NCI-H2081 treated with DMSO at 0.1 percent for 48 hours (cell line): ENCODE measurements around the gene TRMT2B.
"Not testable (repeated sequence)": the region's sequence is repeated elsewhere in the genome, so short reads cannot be mapped to it uniquely, and the experiment has no call there.

Experiments used
- DNase-seq: peaks from one replicate; lab custom pipeline; 2025; lab: John Stamatoyannopoulos, UW

Gene TRMT2B

DNA sequence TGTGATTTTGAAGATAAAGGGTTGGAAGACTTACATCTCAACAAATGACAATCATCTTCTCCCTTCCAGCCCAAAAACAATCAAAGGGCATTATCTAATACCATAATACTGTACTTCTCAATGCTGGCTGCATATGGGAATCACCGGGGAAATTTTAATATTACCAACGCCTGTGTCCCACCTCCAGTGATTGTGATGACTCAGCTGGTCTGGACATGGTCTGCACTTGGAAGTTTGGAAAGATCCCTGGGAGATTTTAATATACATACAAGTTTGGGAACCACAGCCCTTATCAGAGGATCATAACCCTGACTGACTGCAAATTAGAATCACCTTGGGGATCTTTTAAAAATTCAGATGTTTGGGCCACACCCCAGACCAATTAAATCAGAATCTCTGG is 52.5 kb downstream of the TRMT2B start:
- no peak for DNase-seq

DNA sequence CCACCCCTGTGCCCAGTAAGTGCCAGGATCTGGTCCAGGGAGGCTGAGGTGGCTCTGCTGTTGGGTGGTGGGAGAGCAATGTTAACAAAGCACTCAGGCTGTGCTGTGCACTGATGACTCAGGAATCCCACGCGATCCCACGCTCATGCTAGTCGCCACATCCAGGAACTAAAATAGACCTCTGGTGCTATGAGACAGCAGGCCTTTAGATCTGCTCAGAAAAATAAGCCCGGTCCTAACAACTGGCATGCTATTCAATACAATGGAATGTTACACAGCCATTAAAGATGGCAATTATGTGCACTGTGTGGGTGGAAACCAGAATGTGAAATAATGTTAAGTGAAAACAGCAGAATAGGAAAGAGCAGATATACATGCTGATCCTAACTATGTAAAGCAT is 56.4 kb downstream of the TRMT2B start:
- DNase-seq: no peak

DNA sequence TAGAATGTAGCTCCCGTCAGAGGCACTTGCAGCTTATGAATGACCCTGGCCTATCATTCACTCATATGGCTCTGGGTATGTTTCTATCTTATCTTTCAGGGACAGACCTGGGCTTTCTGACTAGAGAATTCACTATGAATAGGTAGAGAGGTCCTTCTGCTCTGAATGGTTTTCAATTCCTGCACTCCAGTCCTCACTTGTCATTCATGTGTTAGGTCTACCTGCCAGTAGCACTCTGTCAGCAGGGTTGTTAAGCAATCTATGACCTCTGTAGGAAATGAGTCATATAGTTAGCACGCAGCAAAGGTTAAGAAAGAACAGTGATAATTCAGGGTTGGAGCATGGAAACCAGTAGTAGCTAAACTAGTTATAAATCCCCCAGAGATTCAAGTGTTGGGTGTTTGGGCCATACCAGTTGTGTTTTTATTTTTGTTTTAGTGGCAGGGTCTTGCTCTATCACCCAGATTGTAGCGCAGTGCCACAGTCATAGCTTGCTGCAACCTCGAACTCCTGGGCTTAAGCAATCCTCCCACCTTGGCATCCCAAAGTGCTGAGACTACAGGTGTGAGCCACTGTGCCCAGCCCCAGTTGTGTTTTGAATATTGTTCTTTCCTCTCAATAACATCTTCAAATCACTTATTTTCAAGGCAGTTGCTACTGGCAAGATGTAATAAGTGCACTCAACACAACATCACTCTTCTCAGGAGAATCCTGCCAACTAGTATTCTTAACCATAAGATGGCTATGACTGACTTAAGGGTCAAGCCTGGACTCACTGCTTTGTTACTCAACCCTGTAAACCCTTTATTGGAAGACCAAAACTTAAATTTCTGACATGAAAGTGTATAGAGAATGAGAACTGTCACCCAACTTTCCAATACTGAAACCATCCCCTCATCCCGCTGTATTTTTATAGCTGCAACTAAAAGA is 57.3 kb downstream of the TRMT2B start:
- DNase-seq: no peak

DNA sequence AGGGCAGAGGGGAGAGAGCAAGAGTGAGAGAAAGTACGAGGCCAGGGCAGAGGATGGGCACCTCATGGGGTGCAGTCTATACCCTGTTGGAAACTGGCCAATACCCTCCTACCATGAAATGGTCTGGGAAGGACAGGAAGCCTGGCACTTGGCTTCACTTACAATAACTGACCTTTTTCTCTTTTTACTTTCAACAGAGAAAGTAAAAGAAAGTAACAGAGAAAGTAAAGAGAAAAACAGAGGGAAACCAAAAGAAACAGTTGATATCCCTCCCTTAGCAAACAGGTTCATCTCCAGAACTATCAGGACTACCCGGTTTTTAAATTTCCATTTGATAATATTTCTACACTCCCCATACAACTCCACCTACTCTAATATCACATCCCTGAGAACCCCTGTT is 61.8 kb downstream of the TRMT2B start:
- no peak for DNase-seq

DNA sequence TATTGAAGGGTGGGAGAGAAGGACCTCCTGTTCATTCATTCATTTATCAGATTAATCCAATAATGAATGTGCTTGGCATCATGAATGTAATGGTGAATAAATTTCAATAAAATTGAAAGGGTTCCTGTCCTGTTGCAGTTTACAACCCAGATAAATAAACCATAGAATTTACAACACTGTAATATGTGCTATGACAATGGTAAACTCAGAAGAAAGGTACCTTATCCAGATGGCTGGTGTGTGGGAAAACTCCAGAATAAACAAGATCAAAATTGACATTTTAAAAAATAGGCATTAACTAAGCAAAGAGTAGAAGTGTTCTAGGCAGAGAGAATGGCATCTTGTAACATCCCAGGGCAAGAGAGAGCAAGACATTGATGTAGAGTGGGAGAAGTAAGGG is 67.1 kb downstream of the TRMT2B start:
- no peak for DNase-seq

DNA sequence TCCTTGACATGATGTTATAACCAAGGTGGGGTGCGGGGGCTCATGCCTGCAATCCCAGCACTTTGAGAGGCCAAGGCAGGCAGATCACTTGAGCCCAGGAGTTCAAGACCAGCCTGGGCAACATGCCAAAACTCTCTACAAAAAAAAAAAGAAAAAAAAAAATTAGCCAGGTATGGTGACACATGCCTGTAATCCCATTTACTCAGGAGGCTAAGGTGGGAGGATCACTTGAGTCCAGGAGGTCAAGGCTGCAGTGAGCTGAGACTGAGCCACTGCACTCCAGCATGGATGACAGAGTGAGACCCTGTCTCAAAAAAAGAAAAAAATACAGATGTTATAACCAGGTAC is 70.4 kb downstream of the TRMT2B start:
- not testable (repeated sequence) for DNase-seq

DNA sequence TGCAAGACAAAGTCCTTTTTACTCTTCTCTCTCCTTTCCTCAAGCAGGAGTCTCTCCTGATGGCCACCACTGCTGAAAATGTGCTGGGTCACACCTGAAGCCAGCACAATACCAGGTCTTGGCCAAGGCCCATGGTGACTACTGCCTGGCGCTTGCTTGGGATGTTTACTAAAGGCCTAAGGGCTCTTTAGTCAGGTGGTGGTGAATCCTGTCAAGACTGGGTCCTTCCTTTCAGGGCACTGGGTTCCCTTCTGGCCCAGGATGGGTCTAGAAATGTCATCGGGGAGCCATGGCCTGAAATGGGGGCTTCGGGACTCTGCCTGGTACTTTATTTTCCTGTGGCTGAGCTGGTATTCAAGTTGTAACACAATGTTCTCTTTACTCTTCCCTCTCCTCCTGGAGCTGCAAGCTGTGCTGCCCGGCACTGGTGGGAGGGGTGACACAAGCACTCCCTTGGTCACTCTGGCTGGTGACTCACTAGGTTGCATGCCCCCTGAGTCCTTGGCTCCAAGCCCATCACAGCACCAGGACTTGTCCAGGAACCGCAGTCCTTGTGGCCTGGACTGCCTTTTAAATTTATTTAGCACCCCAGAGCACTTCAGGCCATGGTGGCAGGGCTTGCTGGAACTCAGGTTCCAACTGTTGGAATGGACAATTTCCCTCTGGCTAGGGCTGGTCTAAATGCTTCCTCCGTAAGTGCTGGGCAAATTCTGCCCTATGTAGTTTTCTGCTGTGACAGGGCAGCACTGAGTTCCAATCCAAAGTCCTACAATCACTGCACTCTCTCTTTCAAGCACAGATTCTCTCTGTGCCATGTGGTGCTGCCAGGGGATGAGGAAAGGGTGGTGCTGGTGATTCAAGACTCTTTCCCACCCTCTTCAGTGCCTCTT is 71.1 kb downstream of the TRMT2B start:
- DNase-seq: no peak

DNA sequence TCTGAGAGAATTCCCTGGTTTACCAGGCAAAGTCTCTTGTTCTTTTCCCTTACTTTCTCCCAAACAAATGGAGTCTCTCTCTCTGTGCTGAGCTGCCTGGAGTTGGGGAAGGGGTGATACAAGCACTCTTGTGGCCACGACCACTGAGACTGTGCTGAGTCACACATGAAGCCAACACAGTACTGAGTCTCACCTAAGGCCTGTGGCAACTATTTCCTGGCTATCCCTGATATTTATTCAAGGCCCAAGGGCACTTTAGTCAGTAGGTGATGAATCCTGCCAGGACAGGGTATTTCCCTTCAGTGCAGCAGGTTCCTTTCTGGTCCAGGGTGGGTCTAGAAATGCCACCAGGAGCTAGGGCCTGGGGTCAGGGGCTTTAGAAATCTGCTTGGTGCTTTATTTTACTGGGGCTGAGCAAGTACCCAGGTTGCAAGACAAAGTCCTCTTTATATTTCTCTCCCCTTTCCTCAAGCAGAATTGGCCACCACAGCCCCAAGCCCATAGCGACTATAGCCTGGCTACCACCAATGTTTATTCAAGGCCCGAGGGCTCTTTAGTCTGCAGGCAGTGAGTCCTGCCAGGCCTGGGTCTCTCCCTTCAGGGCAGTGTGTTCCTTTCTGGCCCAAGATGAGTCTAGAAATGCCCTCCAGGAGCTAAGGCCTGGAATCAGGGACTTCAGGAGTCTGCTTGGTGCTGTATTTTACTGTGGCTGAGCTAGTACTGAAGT is 71.9 kb downstream of the TRMT2B start:
- DNase-seq: no peak

DNA sequence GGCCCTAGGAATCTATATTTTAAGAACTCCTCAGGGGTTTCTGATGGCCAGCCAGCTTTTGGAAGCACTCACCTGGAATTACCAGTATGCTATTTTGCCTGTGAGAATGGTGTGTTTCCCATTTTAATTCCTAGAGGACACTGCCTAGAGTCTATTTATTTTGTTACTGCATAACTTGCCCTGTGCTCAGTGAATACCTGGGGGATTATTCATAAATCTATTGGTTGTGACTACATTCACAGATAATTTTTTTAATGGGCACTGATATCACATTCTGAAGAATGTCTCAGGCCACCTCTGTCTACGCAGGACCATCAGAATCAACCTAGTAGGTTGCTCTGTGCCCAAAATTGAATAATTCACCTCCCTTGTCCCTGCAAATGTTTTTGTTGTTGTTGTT is 75.7 kb downstream of the TRMT2B start:
- DNase-seq: no peak

DNA sequence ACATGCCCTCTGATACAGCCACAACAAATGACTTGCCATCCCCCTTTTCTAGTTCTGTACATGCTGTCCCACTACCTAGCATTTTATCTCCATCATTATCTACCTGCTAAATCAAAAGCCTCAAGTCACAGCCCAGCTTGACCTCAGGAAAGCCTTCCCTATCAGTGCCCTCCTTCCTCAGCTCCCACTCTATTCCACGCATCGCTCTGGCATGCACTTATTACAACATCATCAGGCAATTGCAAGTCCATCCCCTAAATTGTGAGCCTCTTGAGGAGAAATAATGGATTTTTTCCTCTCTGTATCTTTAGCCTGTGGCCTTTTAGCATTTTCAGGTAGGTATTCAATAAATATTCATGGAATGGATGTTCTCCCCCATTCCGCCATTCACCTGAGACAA is 76.7 kb downstream of the TRMT2B start:
- DNase-seq: no peak

DNA sequence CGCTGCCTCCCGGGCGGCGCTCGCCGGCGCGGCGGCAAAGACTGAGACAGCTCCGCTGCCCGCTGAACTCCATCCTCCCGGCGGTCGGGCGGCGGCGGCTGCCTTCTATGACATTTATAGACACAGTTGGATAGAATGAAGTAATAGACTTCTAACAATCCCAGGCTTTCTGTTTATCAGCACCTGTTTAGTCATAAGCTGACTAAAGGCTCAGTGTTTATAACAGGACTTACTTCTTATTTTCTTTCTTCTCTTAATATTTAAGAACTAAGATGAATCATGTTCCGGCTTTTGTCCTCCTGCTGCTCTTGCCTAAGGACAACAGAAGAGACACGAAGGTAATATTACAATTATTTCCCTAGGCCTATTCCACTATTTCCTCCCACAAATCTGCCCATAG is 78.5 kb downstream of the TRMT2B start:
- no peak for DNase-seq

DNA sequence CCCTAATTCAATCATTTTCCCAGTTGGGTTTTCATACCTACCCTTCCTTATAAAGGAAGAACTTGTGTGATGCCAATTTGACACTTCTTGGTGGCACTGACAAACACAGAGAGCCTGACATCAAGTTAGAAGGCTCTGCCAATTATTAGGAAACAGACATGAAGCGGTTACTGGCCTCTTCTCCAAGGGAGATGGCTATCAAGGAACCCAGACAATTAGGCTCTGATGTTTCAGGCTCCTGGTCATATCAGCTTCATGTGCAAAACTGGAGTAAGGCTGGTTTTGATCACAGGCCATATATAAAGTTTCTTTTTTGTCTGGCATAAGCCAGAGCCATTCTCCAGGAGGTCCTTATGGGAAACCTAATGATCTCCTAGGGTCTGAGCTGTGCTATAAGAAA is 82.0 kb downstream of the TRMT2B start:
- no peak for DNase-seq

DNA sequence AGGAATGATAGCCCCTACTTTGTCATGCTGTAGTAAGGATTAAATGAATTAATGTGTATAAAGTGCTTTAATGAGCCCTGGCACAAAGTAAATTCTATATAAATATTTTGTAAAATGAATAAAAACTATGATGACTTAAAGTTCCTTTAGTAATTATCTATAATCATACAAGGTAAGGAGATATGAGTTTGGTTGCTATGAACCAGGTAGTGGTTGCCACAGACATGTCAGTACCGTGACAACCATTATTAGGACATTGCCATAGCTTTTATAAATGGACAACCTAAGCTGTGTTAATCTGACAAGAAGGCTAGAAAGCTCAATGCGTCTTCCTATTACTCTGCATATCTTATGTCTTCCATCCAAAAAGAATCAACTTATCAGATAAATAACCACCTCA is 82.5 kb downstream of the TRMT2B start, which contains the start of gene ARL13A:
Gene ARL13A, plus strand, starts transcription at position 301 of the 400 bp plus-strand sequence. CDS start 3,982 bp downstream, outside the sequence.
- no peak for DNase-seq

DNA sequence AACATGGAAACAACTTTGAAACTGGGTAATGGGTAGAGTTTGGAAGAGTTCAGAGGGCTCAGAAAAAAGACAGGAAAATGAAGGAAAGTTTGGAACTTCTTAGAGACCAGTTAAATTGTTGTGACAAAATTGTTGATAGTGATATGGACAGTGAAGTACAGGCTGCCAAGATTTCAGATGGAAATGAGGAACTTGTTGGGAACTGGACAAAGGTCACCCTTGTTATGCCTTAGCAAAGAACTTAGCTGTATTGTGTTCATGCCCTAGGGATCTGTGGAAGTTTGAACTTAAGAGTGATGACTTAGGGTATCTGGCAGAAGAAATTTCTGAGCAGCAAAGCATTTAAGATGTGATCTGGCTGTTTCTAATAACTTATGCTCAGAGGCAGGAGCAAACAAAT is 87.5 kb downstream of the TRMT2B start:
- DNase-seq: no peak

DNA sequence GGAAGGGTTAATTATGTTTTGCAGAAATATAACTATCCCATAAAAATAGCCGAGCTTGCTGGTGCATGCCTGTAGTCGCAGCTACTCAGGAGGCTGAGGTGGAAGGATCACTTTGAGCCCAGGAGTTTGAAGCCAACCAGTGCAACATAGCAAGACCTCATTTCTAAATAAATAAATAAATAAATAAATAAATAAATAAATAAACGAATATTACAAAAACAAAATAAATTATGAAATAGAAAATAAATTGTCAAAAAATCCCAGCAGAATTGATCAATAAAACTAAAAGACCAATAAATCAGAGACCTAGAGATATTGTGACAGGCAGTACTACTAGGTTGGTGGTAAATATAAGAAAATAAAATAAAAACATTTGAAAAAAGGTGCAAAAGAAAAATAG is 89.1 kb downstream of the TRMT2B start:
- DNase-seq: no peak
